SK-N-SH (cell line): ENCODE measurements around the gene TBCD. TPM values are rescaled to one million over a fixed set of nuclear protein-coding genes. Genes with fewer than 3 reads are reported as not detected.

Source experiments
- CTCF ChIA-PET: fragments of 300-600, 350-600 bp; formaldehyde crosslinking; extraction: SDS; loops from one replicate; lab custom pipeline; 2021; lab: Yijun Ruan, JAX
- POLR2A ChIA-PET: fragments of 350-600 bp; sonication (Branson Sonifier 250); formaldehyde crosslinking; extraction: SDS; loops from one replicate; lab custom pipeline; 2020; ENCODE audit warnings: antibody characterized with exemption, inconsistent platforms; lab: Yijun Ruan, JAX
- DNase-seq: peaks from one replicate; pipeline ENCODE4 v3.0.0; 2012
- H2AFZ ChIP-seq: fragments of 200-600 bp; sonication (generic); 2 replicates; pipeline ENCODE4 v1.8.1; 2016; ENCODE audit warnings: antibody characterized with exemption, mild to moderate bottlenecking, low read depth
- H3F3A ChIP-seq: fragments of 200-600 bp; sonication (generic); replicated peaks from 2 replicates; pipeline ENCODE3; 2016; ENCODE audit warnings: antibody characterized with exemption, mild to moderate bottlenecking; ENCODE audit not compliant: insufficient read depth
- H3K27ac ChIP-seq, 2 experiments: fragments of 200-500 bp in 1 of 2; fragments of 200-600 bp in 1 of 2; sonication (Bioruptor generic) in 1 of 2; sonication (generic), shearing (Covaris generic) in 1 of 2; 2 replicates each; pipeline versions ENCODE4 v1.5.1 to v1.6.1; 2014 to 2016; ENCODE audit warnings: low read depth in 2 of 2, inconsistent platforms in 1 of 2, low read length in 1 of 2, mild to moderate bottlenecking in 1 of 2, mixed read lengths in 1 of 2
- H3K27me3 ChIP-seq: fragments of 200-600 bp; sonication (generic), shearing (Covaris generic); 2 replicates; pipeline ENCODE4 v1.6.1; 2016; ENCODE audit warnings: mixed run types; ENCODE audit not compliant: insufficient read depth
- H3K36me3 ChIP-seq, 2 experiments: fragments of 200-500 bp in 1 of 2; fragments of 200-600 bp in 1 of 2; sonication (Bioruptor generic) in 1 of 2; sonication (generic) in 1 of 2; replicated peaks in 1 of 2; 2 replicates each; pipeline versions ENCODE3 to v1.5.1; 2014 to 2016; ENCODE audit warnings: low read length in 1 of 2, mild to moderate bottlenecking in 1 of 2; ENCODE audit not compliant: insufficient read depth in 2 of 2, control insufficient read depth in 1 of 2
- H3K4me1 ChIP-seq, 2 experiments: fragments of 200-500 bp in 1 of 2; fragments of 200-600 bp in 1 of 2; sonication (Bioruptor generic) in 1 of 2; sonication (generic), shearing (Covaris generic) in 1 of 2; 2 replicates each; pipeline versions ENCODE4 v1.5.1 to v1.6.1; 2014 to 2016; ENCODE audit warnings: low read depth in 1 of 2, low read length in 1 of 2, mixed run types in 1 of 2; ENCODE audit not compliant: insufficient read depth in 2 of 2, control insufficient read depth in 1 of 2
- H3K4me2 ChIP-seq: fragments of 200-600 bp; sonication (generic), shearing (Covaris generic); 2 replicates; pipeline ENCODE4 v1.6.1; 2017; ENCODE audit warnings: mixed run types
- H3K4me3 ChIP-seq, 2 experiments: fragments of 200-500 bp in 1 of 2; fragments of 200-600 bp in 1 of 2; sonication (Bioruptor generic) in 1 of 2; sonication (generic), shearing (Covaris generic) in 1 of 2; 2 replicates each; pipeline versions ENCODE4 v1.5.1 to v1.8.1; 2014 to 2016; ENCODE audit warnings: low read depth in 2 of 2, inconsistent platforms in 1 of 2, low read length in 1 of 2, mild to moderate bottlenecking in 1 of 2, mixed read lengths in 1 of 2, moderate library complexity in 1 of 2
- H3K79me2 ChIP-seq: fragments of 200-600 bp; sonication (generic); 2 replicates; pipeline ENCODE4 v1.8.1; 2017; ENCODE audit warnings: mild to moderate bottlenecking; ENCODE audit not compliant: insufficient read depth
- H3K9ac ChIP-seq: fragments of 200-600 bp; sonication (generic); 2 replicates; pipeline ENCODE4 v1.6.1; 2017; ENCODE audit warnings: mixed run types
- H3K9me2 ChIP-seq: fragments of 200-600 bp; sonication (generic); 2 replicates; pipeline ENCODE4 v1.6.1; 2017; ENCODE audit warnings: mixed run types
- H3K9me3 ChIP-seq: fragments of 200-600 bp; sonication (generic); 2 replicates; pipeline ENCODE4 v1.6.1; 2017; ENCODE audit warnings: mixed run types, mild to moderate bottlenecking, moderate library complexity
- H4K20me1 ChIP-seq: fragments of 200-600 bp; sonication (generic); 2 replicates; pipeline ENCODE4 v1.6.1; 2017; ENCODE audit warnings: mild to moderate bottlenecking, mixed run types; ENCODE audit not compliant: insufficient read depth
- CHD2 ChIP-seq: fragments of 150-350 bp; IDR thresholded peaks from 2 replicates; pipeline ENCODE4 v1.6.1; 2018; ENCODE audit warnings: low read length; ENCODE audit not compliant: partially characterized antibody
- CTCF ChIP-seq: fragments of 200-600 bp; sonication (generic); IDR thresholded peaks from 2 replicates; pipeline ENCODE4 v1.6.1; 2017; ENCODE audit warnings: antibody characterized with exemption, mild to moderate bottlenecking, moderate library complexity
- EP300 ChIP-seq, 2 experiments: IDR thresholded peaks; 2 replicates each; pipeline versions ENCODE4 v1.4.0 to v1.6.1; 2012; ENCODE audit warnings: borderline replicate concordance in 1 of 2, low read depth in 1 of 2, low read length in 1 of 2
- EZH2phosphoT487 ChIP-seq: fragments of 200-600 bp; sonication (generic); IDR thresholded peaks from 2 replicates; pipeline ENCODE4 v1.6.1; 2017; ENCODE audit warnings: low read depth, mixed run types, mild to moderate bottlenecking, antibody characterized with exemption, moderate library complexity, borderline replicate concordance
- JUND ChIP-seq: IDR thresholded peaks from 2 replicates; pipeline ENCODE4 v1.4.0; 2012
- MEF2A ChIP-seq: IDR thresholded peaks from 2 replicates; pipeline ENCODE4 v1.4.0; 2012; ENCODE audit warnings: low read depth, borderline replicate concordance
- NFIC ChIP-seq: IDR thresholded peaks from 2 replicates; pipeline ENCODE4 v1.4.0; 2012; ENCODE audit warnings: borderline replicate concordance
- NRF1 ChIP-seq: IDR thresholded peaks from 2 replicates; pipeline ENCODE4 v1.6.1; 2012; ENCODE audit warnings: low read depth, mild to moderate bottlenecking, low read length
- RAD21 ChIP-seq: IDR thresholded peaks from 2 replicates; pipeline ENCODE4 v1.6.1; 2012; ENCODE audit warnings: mild to moderate bottlenecking, low read length
- REST ChIP-seq: IDR thresholded peaks from 2 replicates; pipeline ENCODE4 v1.6.1; 2012; ENCODE audit warnings: mild to moderate bottlenecking, low read depth, low read length, moderate library complexity
- RFX5 ChIP-seq: IDR thresholded peaks from 2 replicates; pipeline ENCODE4 v1.6.1; 2012; ENCODE audit warnings: mild to moderate bottlenecking, improper control_type of control experiment, low read length
- RXRA ChIP-seq: IDR thresholded peaks from 2 replicates; pipeline ENCODE4 v1.4.0; 2012; ENCODE audit warnings: low read depth, mild to moderate bottlenecking, borderline replicate concordance
- SMC3 ChIP-seq: IDR thresholded peaks from 2 replicates; pipeline ENCODE4 v1.6.1; 2012; ENCODE audit warnings: low read depth, low read length, improper control_type of control experiment
- TCF12 ChIP-seq: IDR thresholded peaks from 2 replicates; pipeline ENCODE4 v1.4.0; 2012
- USF1 ChIP-seq: IDR thresholded peaks from 2 replicates; pipeline ENCODE4 v1.4.0; 2012; ENCODE audit warnings: low read depth, borderline replicate concordance
- WGBS: methylation state at CpG from one replicate; pipeline ENCODE4 v1.1.6; 2017; ENCODE audit warnings: low lambda C conversion rate; 5-methylcytosine and 5-hydroxymethylcytosine counted together
- polyA plus RNA-seq, 3 experiments: library from polyadenylated mRNA; depleted of rRNA; stranded (reverse); fragments of >200 nt; gene quantifications; 2 replicates each; pipeline ENCODE4 v1.2.3, GENCODE V29; 2012

TBCD gene
- polyA plus RNA-seq, 1 of the 3 experiments (the other 2 are of a cell fraction), result 107 TPM

GRCh38 chr17:82835122-82835521 is 83.3 kb downstream of the TBCD start:
- peaks cover 10 to 12% of the 10 kb centered on the region in 2 experiments for H3K36me3 ChIP-seq
- no peak for TF ChIP-seq SMC3
- no peak for TF ChIP-seq RFX5
- no peak for TF ChIP-seq NFIC
- TF ChIP-seq TCF12, result no peak
- TF ChIP-seq CTCF, result no peak
- no peak for TF ChIP-seq NRF1
- TF ChIP-seq REST, result no peak
- TF ChIP-seq EZH2phosphoT487, result no peak
- TF ChIP-seq CHD2, result no peak
- no peak for TF ChIP-seq RAD21
- TF ChIP-seq JUND, result no peak
- TF ChIP-seq EP300 (IDR thresholded peaks at IDR 0.05; ENCODE audit: borderline replicate concordance in 1 of 2, low read depth in 1 of 2, low read length in 1 of 2), result no peak
- no peak for TF ChIP-seq USF1
- TF ChIP-seq MEF2A, result no peak
- TF ChIP-seq RXRA, result no peak
- ChIA-PET POLR2A (no interaction called here), CTCF (interaction anchor here (1.1 to 2.3 kb wide), 4 partner anchors 15 to 53 kb away, joined by 3 to 7 read pairs (median 4); no protein-coding TSS in a partner anchor)
- H4K20me1 ChIP-seq, result no peaks in the 10 kb centered on the region
- H3K9me2 ChIP-seq, result no peaks in the 10 kb centered on the region
- H3K4me2 ChIP-seq, result no peak overlapping the region
- H3K4me1 ChIP-seq, result peaks cover 0 to 11% of the 10 kb centered on the region in 2 experiments; a peak in 1 of 4 replicates
- no peaks in the 10 kb centered on the region for H3F3A ChIP-seq
- 96% methylated on average over 9 of the region's 9 CpGs for WGBS
- H3K79me2 ChIP-seq, result no peaks in the 10 kb centered on the region
- no peaks in the 10 kb centered on the region for H3K27me3 ChIP-seq
- H3K4me3 ChIP-seq, result no peak overlapping the region
- no peak overlapping the region for H3K9ac ChIP-seq
- no peak for DNase-seq
- H3K9me3 ChIP-seq, result no peaks in the 10 kb centered on the region
- no peak overlapping the region for H2AFZ ChIP-seq
- no peak overlapping the region for H3K27ac ChIP-seq
